Measurements from ENCODE around the gene GRM2. TPM values are rescaled to one million over a fixed set of nuclear protein-coding genes. Genes with fewer than 3 reads are reported as not detected.

The GRM2 gene
- total and polyA plus RNA-seq, 2 of the 8 experiments (the other 6 are each of a cell fraction or from before 2014, with no cell fraction given), result 3.9 to 10.5 TPM

DNA sequence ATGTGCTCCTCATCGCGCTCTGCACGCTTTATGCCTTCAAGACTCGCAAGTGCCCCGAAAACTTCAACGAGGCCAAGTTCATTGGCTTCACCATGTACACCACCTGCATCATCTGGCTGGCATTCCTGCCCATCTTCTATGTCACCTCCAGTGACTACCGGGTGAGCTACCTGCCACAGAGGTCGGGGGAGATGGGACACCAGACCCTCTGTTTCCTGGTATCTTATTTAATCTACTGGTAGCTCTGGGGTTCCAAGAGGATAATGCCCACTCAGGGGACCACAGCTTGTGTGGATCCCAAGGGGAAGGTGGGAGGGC, 9.1 kb downstream of the GRM2 start:
- H4K20me1 ChIP-seq (replicated peaks in 1 of 2; ENCODE audit: control insufficient read depth in 1 of 2, insufficient read depth in 2 of 2, low read length in 2 of 2), result peaks cover 0 to 3% of the 10 kb centered on the region in 2 experiments
- H4K8ac ChIP-seq (ENCODE audit: extremely low read depth, insufficient read depth, low read length), result no peak overlapping the region
- 97% methylated on average over 8 of the region's 8 CpGs; no CpG with 5 or more reads in 1 of the 2 experiments for WGBS, 2 experiments (ENCODE audit: extremely low coverage in 1 of 2, insufficient coverage in 1 of 2, insufficient read length in 1 of 2, insufficient replicate concordance in 2 of 2, low coverage in 1 of 2, low lambda C conversion rate in 2 of 2, missing lambda C conversion rate in 1 of 2)
- H4K91ac ChIP-seq (replicated peaks; ENCODE audit: insufficient read length, low read length), result no peak overlapping the region
- no peak overlapping the region for H3K27ac ChIP-seq (ENCODE audit: low read depth, low read length)
- ChIA-PET CTCF (ENCODE audit: partially characterized antibody) (interaction anchor here (1.1 to 4.4 kb wide), 7 partner anchors 12 to 104 kb away, joined by 3 to 41 read pairs (median 5); no protein-coding TSS in a partner anchor), POLR2A (ENCODE audit: partially characterized antibody) (no interaction called here)
- DNase-seq (ENCODE audit: low read depth in 1 of 2, low spot score in 2 of 2) (no peak), FAIRE-seq (no peak)
- TF ChIP-seq CBX8 (IDR thresholded peaks at IDR 0.05; ENCODE audit: borderline replicate concordance, low read depth, low read length) (no peak), SP4 (IDR thresholded peaks at IDR 0.05; ENCODE audit: low read length) (no peak), POU5F1 (IDR thresholded peaks at IDR 0.05; ENCODE audit: low read depth, low read length) (no peak)
- no peak overlapping the region for H3K14ac ChIP-seq (ENCODE audit: insufficient read length)
- no peak overlapping the region for H4K5ac ChIP-seq (ENCODE audit: insufficient read length, low read depth, low read length)
- H2BK15ac ChIP-seq (ENCODE audit: low read length), result no peak overlapping the region
- no peak overlapping the region for H2BK5ac ChIP-seq (ENCODE audit: low read depth, low read length)
- no peak overlapping the region for H2AFZ ChIP-seq (ENCODE audit: low read length)
- H3K9ac ChIP-seq (replicated peaks in 1 of 4; ENCODE audit: extremely low read depth in 1 of 4, low read depth in 3 of 4, low read length in 3 of 4), result no peak overlapping the region
- H3K79me2 ChIP-seq (ENCODE audit: control insufficient read depth in 1 of 2, insufficient read depth in 2 of 2, low read length in 2 of 2), result no peaks in the 10 kb centered on the region
- no peak overlapping the region for H3K4me2 ChIP-seq (ENCODE audit: insufficient read depth in 1 of 2, low read depth in 2 of 2, low read length in 2 of 2)
- H3K27me3 ChIP-seq (replicated peaks in 1 of 4; ENCODE audit: control insufficient read depth in 3 of 4, extremely low read depth in 1 of 4, insufficient read depth in 3 of 4, low read length in 3 of 4), result no peaks in the 10 kb centered on the region
- no peak overlapping the region for H3K4me3 ChIP-seq (ENCODE audit: extremely low read depth in 1 of 4, insufficient read depth in 2 of 4, low read depth in 3 of 4, low read length in 4 of 4)
- H3K23ac ChIP-seq (ENCODE audit: insufficient read length), result no peak overlapping the region
- no peak overlapping the region for H3K56ac ChIP-seq (replicated peaks; ENCODE audit: insufficient read length, low read depth, low read length)
- H3K4ac ChIP-seq (replicated peaks; ENCODE audit: insufficient read length, low read depth, low read length), result no peak overlapping the region
- H3K36me3 ChIP-seq (ENCODE audit: control insufficient read depth in 2 of 4, insufficient read depth in 4 of 4, low read length in 3 of 4), result no peaks in the 10 kb centered on the region
- H3K9me3 ChIP-seq (ENCODE audit: insufficient read depth in 2 of 2, low read depth in 1 of 2, low read length in 1 of 2), result no peaks in the 10 kb centered on the region
- no peaks in the 10 kb centered on the region for H3K79me1 ChIP-seq (ENCODE audit: low read depth, low read length)
- no peak overlapping the region for H3K18ac ChIP-seq (ENCODE audit: extremely low read depth, low read length)
- no peaks in the 10 kb centered on the region for H3K23me2 ChIP-seq (ENCODE audit: low read depth, low read length)
- peaks cover 0 to under 1% (median 0%) of the 10 kb centered on the region in 4 experiments; a peak in 1 of 7 replicates for H3K4me1 ChIP-seq (replicated peaks in 1 of 4; ENCODE audit: control insufficient read depth in 3 of 4, insufficient read depth in 4 of 4, low read length in 3 of 4)
- H2BK120ac ChIP-seq (replicated peaks; ENCODE audit: low read depth, low read length), result no peak overlapping the region
- no peak overlapping the region for H2BK12ac ChIP-seq (ENCODE audit: low read depth, low read length)
- no peak overlapping the region for H2AK5ac ChIP-seq (ENCODE audit: low read depth, low read length)
- no peak overlapping the region for H2BK20ac ChIP-seq (ENCODE audit: low read length)

Measured in H1 (cell line).